ENCODE measurements around the gene UROD.

DNA sequence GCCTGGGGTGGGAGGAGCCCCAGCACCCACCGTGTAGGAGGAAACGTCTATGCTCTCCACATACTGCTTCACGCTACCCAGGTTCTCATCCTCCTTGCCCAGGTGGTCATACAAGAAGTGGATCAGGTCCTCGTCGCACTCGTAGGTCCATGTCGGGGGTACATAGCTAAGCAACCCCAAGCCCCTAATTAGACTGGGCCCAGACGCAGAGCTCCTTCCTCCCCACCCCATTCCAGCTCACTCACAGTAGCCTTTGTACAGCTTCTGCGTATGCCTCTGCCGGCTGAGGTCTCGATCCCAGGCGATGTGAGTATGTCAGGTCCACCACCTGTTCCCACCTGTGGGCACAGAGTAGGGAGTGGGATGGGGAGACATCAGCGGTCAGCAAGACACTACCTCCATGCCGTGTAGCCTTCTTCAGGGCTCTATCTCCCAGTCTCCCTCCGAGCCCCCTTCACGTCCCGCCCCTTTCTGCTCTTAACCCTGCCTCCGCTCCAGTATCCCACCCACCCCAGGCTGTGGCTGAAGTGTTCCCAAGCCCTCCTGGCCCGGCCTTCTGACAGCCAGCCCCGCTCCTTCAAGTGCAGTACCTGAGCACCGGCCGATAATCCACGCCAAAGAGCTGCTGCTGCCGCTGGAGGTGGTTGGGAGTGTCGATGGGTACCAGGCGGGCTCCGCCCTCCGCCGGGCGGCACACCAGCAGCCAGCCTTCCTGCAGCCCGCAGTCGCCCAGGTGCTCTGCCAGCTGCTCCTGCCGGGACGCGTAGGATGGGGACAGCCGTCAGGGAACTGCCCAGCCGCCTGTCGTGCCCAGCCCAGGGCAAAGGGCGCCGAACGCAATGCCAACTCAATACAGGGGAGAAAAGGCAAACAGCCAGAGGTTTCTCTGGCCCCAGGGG is 1.8 kb upstream of the UROD start:
- TF ChIP-seq POLR2A (IDR thresholded peaks at IDR 0.05): no peak
- TF ChIP-seq, protein P1, sequence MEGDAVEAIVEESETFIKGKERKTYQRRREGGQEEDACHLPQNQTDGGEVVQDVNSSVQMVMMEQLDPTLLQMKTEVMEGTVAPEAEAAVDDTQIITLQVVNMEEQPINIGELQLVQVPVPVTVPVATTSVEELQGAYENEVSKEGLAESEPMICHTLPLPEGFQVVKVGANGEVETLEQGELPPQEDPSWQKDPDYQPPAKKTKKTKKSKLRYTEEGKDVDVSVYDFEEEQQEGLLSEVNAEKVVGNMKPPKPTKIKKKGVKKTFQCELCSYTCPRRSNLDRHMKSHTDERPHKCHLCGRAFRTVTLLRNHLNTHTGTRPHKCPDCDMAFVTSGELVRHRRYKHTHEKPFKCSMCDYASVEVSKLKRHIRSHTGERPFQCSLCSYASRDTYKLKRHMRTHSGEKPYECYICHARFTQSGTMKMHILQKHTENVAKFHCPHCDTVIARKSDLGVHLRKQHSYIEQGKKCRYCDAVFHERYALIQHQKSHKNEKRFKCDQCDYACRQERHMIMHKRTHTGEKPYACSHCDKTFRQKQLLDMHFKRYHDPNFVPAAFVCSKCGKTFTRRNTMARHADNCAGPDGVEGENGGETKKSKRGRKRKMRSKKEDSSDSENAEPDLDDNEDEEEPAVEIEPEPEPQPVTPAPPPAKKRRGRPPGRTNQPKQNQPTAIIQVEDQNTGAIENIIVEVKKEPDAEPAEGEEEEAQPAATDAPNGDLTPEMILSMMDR (IDR thresholded peaks at IDR 0.05 in 4 of 5, conservative IDR thresholded peaks at IDR 0.05 in 1 of 5): no peak
